Measurements from ENCODE around the gene PIK3R5.

DNA sequence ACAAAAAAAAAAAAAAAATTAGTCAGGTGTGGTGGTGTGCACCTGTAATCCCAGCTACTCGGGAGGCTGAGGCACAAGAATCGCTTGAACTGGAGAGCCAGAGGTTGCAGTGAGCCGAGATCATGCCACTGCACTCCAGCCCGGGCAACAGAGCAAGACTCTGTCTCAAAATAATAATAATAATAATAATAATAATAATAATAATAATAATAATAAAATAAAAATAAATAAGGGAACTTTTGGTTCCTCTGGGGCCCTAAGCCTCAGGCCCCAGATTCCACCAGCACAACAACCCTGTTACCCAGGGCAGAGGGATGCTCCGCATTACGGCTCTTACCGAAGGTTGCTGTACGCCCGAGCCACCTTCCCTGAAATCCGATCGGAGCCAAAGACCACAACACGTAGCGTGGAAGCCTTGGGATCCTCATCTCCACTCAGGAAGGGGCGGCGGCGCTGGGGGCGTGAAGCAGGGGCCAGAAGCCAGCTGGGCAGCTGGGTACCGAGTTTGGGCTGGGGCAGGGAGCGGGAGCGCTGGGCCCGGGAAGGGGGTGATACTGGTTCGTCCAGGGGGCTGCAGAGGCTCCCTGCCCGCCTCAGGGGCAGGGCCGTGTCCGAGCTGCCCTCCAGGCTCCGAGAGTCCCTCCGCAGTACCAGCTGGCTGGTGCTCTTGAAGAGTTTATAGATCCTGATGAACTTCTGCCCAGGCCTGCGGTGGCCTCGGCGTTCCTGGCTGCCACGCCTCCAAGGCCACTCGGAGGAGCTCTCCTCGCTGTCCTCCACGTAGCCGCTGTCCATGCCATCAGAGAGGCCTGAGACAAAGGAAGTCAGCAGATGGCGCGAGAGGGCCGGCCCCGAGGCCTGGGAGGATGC, 77.4 kb downstream of the PIK3R5 start:
- TF ChIP-seq, protein P1, sequence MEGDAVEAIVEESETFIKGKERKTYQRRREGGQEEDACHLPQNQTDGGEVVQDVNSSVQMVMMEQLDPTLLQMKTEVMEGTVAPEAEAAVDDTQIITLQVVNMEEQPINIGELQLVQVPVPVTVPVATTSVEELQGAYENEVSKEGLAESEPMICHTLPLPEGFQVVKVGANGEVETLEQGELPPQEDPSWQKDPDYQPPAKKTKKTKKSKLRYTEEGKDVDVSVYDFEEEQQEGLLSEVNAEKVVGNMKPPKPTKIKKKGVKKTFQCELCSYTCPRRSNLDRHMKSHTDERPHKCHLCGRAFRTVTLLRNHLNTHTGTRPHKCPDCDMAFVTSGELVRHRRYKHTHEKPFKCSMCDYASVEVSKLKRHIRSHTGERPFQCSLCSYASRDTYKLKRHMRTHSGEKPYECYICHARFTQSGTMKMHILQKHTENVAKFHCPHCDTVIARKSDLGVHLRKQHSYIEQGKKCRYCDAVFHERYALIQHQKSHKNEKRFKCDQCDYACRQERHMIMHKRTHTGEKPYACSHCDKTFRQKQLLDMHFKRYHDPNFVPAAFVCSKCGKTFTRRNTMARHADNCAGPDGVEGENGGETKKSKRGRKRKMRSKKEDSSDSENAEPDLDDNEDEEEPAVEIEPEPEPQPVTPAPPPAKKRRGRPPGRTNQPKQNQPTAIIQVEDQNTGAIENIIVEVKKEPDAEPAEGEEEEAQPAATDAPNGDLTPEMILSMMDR (conservative IDR thresholded peaks at IDR 0.05; ENCODE audit: low read length), result no peak
- no peak for TF ChIP-seq EZH2phosphoT487 (IDR thresholded peaks at IDR 0.05; ENCODE audit: borderline replicate concordance, low read depth, low read length)

Measured in OCI-LY7 (cell line).